GM18505 (cell line): Measurements from ENCODE around the gene DYRK4.
A peak's percentile ranks its signal among the peaks of the same experiment; 100 is the strongest.
"Not testable (repeated sequence)": the region's sequence is repeated elsewhere in the genome, so short reads cannot be mapped to it uniquely, and the experiment has no call there.

Source experiments
- ATAC-seq: cut with Tn5 transposase; IDR thresholded peaks from one replicate; pipeline ENCODE4 v1.9.1; 2021; ENCODE audit not compliant: unreplicated experiment
- POLR2A ChIP-seq: IDR thresholded peaks from 4 replicates; pipeline ENCODE4 v1.6.1; 2011; ENCODE audit warnings: borderline replicate concordance; ENCODE audit not compliant: insufficient read depth, insufficient read length; ENCODE audit errors: extremely low read depth

The DYRK4 gene, protein sequence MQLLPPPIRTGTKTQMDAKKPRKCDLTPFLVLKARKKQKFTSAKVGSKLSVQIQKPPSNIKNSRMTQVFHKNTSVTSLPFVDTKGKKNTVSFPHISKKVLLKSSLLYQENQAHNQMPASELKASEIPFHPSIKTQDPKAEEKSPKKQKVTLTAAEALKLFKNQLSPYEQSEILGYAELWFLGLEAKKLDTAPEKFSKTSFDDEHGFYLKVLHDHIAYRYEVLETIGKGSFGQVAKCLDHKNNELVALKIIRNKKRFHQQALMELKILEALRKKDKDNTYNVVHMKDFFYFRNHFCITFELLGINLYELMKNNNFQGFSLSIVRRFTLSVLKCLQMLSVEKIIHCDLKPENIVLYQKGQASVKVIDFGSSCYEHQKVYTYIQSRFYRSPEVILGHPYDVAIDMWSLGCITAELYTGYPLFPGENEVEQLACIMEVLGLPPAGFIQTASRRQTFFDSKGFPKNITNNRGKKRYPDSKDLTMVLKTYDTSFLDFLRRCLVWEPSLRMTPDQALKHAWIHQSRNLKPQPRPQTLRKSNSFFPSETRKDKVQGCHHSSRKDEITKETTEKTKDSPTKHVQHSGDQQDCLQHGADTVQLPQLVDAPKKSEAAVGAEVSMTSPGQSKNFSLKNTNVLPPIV

DNA sequence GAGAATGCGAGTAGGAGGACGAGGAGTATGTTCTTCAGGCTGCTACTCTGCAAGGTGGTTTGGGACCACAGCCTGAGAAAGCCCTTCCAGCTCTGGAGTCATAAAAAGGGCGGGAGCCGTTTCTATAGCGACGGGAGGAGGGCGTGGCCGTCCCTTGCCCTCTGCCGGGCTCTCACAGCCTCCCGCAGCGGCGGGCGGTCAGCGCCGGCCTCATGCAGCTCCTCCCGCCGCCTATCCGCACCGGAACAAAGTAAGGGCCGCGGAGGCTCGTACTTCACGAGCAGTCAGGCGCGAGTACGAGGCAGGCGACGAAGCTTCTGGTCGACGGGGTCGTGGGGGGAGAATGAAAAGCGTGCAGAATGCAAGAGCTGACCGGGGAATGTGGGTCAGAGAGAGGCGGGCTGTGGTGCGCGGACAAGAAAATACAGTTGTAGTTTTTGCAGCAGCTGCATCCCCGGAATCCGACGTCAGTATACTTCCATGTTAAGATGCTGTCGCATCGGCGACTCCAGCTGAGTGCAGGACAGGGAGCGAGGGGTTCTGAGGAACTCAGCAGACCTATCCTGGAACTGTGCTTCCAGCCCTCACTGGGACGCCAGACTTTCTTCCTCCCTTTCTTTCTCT lies at the start of gene DYRK4:
Gene DYRK4, plus strand, starts transcription at position 175 of the 624 bp plus-strand sequence. Its CDS starts 38 bp downstream, at position 213.
- ATAC-seq = no peak
- no peak for TF ChIP-seq POLR2A

DNA sequence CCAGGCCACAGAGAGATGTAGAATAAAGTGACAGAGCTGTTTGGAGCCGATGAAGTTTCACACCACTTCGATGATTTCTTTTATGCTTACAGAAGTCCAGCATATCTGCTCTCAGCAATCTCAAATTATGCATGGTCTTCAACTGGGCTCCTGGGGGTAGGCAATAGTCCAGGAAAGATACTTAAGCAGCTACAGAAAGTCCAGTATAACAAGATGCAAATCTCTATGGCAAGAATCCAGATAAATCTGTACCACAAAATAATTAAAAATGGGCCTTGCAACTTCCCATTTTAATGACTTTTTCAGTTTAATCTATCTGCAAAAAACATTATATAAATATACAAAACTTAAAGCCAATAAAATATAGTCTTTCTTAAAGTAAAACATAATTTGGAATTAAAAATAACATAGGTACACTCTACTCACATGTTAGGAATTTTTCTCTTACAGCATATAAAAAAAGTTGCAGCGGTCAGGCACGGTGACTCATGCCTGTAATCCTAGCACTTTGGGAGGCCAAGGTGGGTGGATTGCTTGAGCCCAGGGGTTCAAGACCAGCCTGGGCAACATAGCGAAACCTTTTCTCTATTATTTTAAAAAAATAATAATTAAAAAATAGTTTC lies 43.8 kb upstream of the DYRK4 start:
- ATAC-seq = no peak
- no peak for TF ChIP-seq POLR2A

DNA sequence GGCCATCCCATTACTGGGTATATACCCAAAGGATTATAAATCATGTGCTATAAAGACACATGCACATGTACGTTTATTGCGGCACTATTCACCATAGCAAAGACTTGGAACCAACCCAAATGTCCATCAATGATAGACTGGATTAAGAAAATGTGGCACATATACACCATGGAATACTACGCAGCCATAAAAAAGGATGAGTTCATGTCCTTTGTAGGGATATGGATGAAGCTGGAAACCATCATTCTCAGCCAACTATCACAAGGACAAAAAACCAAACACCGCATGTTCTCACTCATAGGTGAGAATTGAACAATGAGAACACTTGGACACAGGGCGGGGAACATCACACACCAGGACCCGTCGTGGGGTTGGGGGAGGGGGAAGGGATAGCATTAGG lies 38.6 kb upstream of the DYRK4 start:
- ATAC-seq = not testable (repeated sequence)

DNA sequence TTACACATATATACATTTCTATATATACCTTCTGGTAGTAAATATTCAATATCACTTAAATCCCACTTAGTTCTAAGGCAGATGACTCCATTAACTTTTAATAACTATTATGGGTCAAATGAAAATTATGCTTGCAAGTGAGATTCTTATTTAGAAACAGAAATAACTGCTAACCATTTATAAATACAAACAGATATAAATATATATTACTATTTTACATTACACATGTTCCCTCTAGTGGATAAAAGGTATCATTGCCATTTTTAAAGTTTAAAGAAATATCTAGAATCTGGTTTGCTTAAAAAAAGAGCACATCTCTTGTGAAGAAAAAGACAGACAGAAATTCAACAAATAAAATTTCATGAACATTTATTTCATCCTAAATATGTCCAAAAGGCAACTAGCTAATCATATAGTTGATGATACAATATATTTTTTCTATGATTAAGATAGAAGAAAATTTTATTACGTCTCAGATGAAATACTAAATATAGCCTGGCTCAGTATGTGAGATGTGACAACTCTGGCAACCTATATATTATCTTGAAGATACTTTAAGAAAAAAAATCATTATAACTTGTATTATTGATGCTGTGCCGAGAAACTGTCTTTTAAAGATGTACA lies 35.0 kb upstream of the DYRK4 start:
- no peak for TF ChIP-seq POLR2A
- ATAC-seq = no peak

DNA sequence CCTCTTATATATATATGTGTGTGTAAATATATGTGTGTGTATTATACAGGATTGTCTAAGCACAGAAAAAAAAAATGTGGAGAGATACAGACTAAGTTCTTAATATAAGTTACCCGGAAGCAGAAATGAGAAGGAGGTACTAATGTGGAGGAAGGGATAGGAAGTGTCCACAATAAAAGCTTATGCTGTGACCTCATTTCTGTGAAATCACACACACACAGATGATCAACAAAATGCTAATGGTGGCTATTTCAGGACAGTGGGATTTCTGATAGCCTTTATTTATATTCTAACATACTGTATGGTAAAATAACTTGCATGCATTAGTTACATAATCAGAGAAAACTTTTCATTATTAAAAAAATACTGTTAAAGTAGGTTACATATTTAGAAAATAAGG lies 31.8 kb upstream of the DYRK4 start:
- no peak for TF ChIP-seq POLR2A
- ATAC-seq = no peak

DNA sequence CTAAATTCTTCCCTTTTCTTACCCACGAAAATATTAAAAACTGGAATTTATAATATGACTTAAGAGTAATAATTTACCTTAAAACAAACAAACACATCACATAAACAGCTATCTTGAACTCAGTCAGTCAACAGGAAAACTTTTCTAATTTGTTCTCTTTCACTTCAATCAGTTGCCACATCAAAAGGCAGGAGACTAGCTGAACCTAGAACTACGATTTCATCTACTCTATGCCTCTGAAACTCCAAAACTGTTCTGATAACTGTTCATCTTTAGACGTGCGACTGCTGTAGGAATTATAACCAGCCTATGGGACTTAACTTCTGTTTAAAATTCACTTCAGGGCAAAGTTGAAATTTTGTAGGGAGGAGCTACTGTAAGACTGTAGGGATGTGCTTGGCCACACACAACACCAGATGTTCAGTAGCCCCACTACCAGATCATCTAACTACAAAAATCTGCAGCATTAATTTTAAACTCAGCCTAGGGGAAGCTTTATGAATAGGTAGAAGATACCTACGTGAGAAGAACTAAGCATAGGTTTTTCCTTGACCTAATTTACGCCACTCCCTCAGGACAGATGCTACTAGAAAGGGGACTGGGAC lies 30.9 kb upstream of the DYRK4 start:
- ATAC-seq = no peak
- no peak for TF ChIP-seq POLR2A

DNA sequence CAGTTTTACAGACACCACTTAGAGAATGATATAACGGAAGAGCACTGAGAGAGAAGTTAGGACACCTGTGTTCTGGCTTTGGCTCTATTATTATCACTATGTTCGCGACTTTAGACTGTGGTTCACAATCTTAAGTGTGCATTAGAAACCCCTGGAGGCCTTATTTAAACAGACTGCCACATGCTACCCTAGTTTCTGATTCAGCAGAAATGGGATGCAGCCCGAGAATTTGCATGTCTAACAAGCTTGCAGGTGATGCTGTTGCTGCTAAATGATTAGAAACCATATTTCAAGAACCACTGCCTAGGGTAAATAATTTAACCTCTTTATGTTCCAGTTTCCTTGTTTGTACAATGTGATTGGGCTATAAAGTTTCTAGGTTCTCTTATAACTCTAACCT lies 26.9 kb upstream of the DYRK4 start:
- no peak for TF ChIP-seq POLR2A
- ATAC-seq = no peak

DNA sequence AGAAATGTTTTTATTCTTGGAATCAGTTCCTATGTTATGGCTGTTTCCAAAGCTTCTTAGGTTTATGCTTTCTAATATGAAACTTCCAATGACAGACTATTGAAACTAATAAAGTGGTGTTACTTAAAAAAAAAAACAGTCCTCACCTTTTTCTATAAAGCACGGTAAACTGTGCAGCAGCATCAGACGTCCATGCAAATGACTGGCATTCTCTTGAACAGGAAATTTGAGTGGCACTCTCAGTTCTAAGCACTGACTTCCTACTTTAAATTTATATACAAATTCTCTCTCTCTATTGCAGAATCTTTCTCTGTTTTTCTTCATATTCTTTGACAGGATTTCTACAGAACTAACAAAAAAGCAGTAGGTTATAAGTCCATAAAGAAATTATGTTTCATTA lies 26.1 kb upstream of the DYRK4 start:
- TF ChIP-seq POLR2A = no peak
- ATAC-seq = no peak

DNA sequence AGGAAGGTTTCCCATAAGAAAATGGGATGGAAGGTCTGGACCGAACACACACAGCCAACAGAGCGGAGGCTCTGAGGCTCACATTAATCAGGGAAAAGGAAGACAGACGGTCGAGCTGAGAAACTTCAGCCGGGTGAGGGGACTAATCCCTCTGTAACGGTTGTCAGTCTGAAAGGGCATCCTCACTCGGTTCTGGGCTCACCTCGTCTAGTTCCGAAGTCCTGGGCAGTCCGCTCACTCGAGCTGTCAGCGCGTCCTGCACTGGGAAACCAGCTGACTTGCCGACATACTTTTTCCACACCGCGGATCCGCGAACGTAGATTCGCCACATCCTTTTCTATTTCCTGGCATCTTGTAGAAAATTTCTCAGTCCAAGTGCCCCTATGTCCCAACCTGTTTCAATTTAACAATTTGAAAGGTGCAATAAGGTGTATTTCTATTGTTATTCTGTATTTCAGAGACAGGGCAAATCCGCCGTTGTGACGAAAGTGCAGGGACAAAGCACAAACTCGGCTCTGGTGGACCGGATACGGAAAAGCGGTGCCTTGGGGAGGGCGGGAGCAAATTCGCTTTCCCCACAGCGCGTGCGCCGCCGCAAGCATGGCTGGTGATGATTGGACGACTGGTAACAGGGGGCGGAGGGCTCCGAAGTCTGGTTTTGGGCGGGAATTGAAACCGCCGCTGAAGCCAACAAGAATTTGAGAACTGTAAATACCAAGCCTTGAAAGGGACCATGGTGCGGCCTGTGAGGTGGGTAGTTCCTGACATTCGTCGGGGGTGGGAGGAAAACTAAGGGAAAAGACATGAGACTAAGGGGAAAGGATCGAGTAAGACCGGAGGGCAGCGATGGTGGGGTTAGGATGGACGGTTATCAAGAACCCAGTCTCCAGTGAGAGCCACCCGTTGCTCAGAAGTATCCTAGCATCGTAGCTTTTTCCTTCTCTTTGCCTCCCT lies 23.5 kb upstream of the DYRK4 start, which contains the start of gene RAD51AP1:
Gene RAD51AP1, plus strand, starts transcription at position 684 of the 954 bp plus-strand sequence. Its CDS starts 50 bp downstream, at position 734.
- peak; percentile 81 for TF ChIP-seq POLR2A
- ATAC-seq = peak; percentile 88

DNA sequence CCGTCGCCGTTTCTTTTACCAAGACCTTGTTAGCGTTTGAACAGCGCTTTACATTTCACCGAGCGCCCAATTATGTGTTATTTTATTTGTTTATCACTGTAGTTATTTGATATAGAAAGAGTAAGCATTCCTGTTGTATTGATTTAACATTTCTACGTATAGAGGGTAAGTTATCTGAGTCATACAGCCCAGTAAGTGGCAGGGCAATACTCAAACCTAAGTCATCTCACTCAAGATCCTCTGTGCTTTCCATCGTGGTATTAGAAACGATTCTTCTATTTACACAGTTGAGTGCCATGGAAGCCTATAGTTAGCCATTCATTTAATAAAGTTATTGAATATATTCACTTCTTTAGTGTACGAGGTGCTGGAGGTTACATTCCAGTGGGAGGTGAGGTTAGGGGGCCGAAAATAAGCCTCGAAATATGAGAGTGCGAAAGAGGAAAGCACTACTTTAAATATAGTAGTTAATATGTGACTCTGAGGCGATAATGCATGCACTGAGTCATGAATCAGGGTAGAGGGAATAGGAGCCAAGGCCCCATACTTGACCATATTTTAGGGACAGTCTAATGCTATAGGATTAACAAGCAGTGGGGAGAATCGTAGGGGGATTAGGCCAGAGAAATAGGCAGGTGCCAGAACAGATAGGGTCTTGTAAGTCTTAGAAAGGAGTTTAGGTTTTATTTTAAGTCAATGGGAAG lies 22.7 kb upstream of the DYRK4 start:
- no peak for TF ChIP-seq POLR2A
- no peak for ATAC-seq

DNA sequence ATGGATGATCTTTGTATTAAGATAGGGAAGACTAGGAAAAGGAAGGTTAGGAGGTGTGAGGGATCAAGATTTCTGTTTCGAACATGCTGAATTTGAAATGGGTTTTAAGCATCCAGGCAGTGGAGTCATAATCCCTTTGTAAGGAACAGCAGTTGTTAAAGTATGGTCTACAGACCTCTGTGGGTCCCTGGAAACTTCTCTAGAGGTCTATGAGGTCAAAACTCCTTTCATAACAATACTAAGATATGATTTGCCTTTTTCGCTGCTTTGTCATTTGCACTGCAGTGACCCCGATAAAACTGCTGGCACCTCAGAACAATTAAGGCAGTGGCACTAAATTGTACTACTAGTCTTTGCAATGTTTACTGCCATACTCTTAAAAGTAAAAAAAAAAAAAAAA lies 21.8 kb upstream of the DYRK4 start:
- no peak for TF ChIP-seq POLR2A
- ATAC-seq = no peak
